HG02623 (cell line): ENCODE measurements around the gene GPR31.

ENCODE experiments used
- ATAC-seq: cut with Tn5 transposase; IDR thresholded peaks from one replicate; pipeline ENCODE4 v1.9.1; 2021; ENCODE audit warnings: moderate library complexity; ENCODE audit not compliant: unreplicated experiment

GPR31 gene

DNA sequence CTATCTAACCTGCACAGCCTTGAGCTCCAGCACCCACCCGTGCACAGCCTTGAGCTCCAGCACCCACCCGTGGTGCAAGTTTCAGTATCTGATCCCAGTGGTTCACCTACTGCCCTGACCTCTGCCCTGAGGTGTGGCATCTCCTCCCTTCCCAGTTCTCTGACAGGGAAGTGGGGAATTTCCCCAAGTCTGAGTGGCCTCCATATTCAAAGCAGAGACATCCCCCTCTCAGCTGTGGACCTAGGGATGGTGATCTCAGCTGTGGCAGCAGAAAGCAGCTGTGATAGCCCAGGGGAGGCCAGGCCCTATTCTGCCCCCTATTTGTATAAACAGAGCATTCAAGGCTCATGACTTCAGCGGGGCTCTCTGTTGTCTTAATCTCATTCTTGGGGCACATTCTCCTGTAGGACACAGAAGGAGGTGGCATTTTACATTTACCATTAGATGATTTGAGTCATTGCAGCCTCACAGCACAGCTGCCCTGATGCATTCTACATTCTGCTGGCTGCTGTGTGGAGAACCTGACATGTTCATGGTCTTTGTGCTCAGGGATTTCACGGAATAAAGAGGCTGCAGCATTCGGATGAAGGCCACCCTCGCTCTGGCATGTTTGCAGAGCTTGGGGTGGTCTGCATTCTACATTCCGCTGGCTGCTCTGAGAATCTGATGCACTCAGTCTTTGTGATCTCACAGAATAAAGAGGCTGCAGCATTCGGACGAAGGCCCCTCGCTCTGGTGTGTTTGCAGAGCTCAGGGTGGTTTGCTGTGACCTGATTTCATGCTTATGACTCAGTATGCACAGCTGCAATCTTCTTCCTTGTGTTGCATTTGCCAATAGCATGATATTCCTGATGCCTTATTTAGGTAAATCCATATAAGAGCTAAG lies 16.9 kb downstream of the GPR31 start:
- no peak for ATAC-seq

DNA sequence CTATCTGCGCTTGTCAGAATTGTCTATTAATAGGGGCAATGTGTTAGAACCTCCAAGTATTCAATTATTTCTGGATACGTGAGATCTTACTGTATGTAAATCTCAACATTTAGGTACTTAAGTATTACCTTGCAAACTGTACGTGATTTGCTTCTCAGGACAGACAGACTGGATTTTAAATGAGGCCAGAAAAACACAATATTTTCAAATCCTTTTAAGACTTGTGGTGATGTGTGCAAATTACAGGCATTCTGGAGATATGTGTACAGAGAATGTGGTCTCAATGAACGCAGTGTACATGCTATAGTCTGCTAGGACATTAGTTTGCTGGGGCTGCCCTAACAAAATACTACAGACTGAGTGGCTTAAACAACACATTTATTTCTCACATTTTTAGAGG lies 18.0 kb downstream of the GPR31 start:
- no peak for ATAC-seq

DNA sequence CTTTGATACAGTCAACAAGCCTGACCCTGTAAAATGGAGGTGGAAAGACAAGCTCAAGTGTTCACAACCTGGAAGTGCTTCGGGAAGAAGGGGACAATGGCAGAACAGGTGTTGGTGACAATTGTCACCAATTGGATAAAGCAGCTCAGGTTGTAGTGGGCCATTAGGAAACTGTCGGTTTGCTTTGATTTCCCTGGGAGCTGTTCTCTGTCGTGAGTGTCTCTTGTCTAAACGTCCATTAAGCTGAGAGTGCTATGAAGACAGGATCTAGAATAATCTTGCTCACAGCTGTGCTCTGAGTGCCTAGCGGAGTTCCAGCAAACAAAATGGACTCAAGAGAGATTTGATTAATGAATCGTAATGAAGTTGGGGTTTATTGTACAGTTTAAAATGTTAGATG lies 19.9 kb downstream of the GPR31 start:
- ATAC-seq = no peak

DNA sequence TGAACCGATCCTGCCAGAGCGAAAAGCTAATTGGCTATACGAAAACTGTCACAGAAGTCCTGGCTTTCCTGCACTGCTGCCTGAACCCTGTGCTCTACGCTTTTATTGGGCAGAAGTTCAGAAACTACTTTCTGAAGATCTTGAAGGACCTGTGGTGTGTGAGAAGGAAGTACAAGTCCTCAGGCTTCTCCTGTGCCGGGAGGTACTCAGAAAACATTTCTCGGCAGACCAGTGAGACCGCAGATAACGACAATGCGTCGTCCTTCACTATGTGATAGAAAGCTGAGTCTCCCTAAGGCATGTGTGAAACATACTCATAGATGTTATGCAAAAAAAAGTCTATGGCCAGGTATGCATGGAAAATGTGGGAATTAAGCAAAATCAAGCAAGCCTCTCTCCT lies 20.7 kb downstream of the GPR31 start:
- no peak for ATAC-seq

DNA sequence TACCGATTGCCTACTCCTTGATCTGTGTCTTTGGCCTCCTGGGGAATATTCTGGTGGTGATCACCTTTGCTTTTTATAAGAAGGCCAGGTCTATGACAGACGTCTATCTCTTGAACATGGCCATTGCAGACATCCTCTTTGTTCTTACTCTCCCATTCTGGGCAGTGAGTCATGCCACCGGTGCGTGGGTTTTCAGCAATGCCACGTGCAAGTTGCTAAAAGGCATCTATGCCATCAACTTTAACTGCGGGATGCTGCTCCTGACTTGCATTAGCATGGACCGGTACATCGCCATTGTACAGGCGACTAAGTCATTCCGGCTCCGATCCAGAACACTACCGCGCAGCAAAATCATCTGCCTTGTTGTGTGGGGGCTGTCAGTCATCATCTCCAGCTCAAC lies 21.4 kb downstream of the GPR31 start:
- no peak for ATAC-seq

DNA sequence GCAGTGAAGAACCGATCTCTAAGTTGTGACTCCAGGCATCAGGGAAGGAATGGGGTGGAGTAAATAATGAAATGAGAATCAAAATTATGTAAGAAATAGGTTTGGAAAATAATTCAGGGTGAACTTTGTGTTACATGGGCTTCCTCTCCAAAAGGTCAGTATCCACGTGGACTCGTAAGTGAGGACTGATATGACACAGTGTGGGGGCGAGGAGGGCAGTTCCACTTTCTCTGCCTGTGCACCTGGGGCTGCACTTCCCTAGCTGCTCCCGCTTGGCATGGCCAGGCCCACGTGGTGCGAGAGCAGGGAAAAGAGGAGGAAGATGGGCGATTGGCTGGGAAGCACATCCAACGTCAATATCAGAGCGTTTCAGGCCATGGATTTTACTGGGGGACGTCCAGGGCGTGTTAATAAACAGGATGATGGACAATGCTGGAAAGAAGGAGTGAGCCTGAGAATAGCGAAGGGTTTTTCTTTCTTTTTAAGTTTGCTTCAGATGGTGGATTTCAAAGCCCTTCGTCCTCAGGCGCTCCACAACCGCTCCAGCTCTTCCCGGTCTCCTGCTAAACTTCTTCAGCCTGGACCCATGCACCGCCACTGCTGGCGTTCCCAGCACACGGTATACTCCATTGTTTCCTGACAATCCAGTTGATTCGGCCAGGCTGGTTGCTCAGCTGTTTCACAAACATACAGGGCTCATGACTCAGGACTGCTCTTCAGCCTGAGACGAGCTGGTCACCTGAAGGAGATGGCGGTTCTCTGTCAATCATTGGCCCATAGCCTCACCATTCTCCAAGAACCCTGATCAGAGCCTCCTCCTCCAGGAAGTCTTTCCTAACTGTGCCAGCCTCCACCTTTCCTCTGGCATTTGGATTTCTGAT lies 23.1 kb downstream of the GPR31 start:
- no peak for ATAC-seq

DNA sequence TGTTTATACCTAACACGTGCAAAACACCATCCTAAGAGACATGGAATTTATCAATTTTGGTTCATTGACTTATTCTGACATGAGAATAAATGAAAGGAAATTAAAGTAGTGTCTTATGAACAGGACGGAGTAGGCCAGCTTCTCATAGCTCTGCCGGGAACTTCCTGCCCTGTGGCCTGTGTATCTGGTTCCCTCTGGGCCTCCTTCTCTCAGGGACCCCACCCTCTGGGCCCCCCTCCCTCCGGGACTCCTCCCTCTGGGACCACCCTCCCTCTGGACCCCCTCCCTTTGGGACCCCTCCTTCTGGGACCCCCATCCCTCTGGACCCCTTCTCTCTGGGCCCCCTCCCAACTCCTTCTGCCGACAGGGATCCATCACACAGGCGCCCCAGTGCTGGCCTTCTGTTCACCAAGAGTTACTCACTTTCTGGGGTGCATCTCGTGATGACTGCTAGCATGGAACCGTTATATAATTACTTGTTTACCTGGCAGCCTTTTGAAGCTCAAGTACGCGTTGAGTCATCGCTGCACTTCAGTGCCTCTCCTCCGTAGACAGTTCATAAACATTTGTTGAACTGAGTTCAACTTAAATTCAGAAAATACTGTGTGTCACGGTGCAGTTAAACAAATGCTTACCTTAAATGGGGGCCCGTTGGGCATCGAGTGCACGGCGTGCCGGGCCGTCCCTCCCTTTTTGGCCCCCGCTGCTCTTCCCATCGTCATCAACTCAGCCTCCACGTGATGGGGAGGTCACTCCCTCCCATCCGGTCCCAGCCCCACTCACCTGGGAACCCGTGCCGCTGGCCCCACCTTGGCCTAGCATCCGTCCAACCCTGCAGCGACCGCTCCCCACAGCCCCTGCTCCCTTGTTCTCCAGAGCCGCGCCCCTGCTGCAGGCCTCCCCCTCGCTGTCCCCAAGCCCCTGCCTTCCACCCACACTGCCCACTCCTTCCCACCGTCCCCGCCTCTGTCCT lies 26.8 kb downstream of the GPR31 start:
- ATAC-seq = no peak

DNA sequence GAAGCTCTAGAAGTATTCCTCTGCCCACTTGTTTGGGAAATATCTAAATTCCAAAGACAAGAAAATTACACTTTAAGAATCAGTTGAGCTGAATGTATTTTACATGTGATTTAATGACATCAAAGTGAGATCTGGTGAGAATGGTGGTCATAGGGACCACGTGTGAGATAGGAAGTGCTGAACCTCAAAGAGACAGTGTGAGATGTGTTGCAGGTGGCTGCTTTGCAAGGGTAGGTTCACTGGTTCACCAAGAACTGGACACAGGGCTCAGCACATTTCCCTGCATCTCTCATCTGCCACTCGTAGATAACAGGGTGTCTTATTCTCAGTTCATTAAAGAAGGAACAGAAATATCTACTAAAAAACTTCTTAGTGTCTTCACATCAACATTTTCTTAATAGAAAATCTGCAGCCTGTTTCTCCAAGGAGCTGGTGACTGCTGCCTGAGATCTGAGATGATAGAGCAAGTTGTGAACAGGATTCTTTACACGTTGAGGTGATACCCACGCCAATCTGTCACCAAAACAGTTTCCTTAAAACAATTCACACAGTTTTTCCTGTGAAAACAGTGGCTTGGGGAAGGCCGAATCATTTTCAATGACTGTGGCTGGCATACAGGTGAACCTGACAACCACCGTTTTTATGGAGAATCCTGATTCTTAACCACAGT lies 27.6 kb downstream of the GPR31 start:
- ATAC-seq = peak; percentile 58

DNA sequence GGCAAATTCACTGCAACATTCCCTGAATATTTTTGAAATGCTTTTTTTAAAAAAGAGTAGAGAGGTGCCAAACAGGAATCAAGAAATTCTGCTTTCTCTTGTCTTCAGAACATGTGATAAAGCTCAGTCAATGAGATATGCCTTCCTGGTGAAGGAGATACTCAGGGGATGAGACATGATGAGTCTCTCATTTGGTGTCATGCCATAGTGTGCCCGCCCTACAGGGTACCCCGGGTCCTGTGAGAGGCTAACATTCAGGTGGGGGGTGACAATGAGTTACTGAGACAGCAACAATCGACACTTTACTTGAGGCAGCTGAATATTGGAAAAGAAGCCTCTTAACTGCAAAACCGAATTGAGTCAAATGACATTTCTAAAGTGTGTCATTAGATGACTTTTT lies 28.2 kb downstream of the GPR31 start:
- ATAC-seq = no peak

DNA sequence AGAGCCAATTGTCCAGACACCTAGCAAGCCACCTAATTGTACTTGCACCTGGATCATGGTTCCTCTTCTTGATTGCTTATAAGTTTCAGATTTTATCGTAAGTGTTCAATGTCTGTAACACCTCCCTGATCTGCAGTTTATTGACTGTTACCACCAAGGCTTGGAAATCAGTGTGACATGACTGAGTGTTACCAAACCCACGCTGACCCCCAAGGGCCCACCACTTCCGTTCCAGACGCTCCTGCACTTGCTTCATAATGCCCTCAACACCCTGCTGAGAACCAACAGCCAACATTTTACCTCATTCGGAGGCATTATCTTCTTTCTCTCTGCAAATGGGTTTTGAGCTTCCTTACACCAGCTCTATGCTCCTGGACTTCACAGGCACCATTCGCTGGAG lies 28.6 kb downstream of the GPR31 start:
- ATAC-seq = no peak

DNA sequence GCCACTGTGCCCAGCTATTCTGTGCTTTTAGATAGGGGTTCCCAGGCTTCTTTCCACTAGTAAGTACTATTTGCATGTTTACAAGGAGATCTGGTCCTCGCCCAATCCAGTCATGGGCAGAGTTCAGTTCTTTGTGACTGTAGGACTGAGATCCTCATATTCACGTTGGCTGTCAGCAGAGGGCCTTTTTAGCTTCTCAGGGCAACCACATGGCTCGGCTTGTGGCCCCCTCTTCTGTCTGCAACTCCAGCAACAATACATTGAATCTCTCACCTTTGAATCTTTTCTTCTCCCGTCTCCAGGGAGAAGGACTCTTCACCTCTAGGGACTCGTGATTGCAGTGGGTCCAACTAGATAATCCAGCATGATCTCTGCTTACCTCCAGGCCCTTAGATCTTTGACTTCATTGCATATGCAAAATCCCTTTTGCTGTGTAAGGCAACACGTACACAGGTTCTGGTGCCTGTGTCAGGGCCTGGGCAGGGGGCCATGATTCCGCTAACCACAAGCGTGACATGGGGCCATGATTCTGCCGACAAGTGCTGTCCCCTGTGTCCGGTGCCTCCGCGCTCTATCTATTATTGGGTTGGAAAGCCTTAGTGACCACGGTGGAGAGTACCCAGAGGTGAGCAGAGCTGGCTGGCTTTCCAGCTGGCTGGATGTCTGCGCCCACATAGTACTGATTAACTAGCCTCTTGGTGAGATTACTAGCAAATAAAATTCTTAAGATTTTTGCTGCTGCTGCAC lies 29.8 kb downstream of the GPR31 start:
- ATAC-seq = no peak

DNA sequence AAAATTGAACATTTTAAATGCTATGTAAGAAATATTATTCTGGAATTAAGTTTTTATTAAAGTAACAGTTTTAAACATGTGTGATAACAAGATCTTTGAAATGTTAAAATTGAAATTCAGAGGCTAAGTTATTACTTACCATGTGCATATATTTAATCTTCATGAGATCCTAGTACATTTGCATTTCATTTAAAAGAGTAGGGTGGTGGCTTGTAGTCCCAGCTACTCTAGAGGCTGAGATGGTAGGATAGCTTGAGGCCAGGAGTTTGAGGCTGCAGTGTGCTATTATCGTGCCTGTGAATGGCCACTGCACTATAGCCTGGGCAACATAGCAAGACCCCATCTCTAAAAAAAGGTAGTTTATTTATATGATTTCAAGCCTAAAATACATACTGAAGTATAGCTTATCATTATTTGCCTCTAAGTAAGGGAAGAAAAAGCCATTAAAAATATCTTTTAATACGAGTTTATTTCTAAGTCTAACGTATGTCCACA lies 31.9 kb downstream of the GPR31 start:
- ATAC-seq = no peak

DNA sequence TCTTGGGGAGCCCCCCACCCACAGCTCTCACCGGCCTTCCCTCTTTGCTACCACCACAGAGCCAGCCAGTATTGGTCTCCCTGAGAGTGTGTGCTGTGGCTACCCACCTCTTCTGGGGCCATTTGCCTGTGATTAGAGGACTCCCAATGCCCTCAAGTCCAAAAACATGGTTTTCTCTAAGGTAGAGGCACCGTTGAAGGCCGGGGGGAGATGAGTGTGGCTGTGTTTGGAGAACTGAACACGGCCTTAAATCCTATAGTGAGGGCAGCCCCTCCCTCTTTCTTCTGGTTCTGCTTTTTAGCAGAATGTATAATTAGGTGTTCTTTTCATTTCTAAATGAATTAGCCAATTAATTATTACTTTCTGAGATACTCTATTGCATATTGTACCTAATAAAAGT lies 32.4 kb downstream of the GPR31 start:
- no peak for ATAC-seq

DNA sequence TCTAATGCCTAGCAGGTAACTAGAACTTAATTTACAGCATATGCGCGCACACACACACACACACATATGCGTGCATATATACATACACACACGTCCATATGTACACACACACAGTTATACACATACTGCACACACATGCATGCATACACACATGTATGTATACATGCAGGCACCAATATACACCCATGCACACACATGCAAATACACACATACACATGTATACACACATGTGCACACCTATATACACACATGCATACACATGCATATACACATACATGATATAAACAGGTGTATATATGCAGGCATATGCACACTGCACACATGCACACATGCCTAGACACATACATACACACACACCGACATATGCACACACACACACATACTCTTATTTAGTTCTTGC lies 33.0 kb downstream of the GPR31 start:
- no peak for ATAC-seq

DNA sequence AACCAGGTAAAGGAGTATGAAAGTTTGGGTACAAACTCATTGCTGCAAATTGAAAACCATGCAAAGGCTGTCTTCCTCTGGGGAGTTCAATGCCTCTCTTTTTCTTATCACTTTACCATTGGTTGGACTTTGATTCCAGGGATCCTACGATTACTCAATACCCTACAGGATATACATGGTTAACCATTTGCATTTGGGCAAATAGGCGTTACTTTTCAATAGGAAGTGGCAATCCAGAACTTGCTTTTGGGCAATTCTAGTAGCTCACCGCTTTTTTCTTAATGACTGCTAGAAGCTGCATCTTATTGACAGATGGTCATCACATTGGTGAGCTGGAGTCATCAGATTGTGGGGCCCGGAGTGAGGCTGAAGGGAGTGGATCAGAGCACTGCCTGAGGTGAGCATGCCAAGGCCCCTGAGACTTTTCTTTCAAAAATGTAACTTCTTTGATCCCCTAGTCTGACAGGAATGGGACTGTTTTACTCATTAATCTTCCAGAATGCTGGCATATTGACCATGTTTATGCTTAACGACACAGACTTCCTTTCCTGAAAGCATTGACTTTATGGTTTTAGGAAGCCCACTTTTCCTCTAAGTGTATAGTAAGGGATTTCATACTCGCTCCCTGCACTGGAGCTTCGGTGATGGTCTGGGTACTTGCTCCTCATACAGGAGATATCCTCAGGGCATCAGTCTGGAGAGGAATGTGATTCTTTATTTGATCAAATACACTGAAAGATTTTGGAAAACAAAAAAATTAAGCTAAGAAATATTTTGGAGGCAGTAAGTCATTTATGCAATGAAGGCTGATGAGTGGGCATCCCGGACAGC lies 34.7 kb downstream of the GPR31 start, which contains the start of gene CCR6:
TSS of gene CCR6 (plus strand) at position 270 of the 831 bp plus-strand sequence. CDS start 13,039 bp downstream, outside the sequence.
- no peak for ATAC-seq

DNA sequence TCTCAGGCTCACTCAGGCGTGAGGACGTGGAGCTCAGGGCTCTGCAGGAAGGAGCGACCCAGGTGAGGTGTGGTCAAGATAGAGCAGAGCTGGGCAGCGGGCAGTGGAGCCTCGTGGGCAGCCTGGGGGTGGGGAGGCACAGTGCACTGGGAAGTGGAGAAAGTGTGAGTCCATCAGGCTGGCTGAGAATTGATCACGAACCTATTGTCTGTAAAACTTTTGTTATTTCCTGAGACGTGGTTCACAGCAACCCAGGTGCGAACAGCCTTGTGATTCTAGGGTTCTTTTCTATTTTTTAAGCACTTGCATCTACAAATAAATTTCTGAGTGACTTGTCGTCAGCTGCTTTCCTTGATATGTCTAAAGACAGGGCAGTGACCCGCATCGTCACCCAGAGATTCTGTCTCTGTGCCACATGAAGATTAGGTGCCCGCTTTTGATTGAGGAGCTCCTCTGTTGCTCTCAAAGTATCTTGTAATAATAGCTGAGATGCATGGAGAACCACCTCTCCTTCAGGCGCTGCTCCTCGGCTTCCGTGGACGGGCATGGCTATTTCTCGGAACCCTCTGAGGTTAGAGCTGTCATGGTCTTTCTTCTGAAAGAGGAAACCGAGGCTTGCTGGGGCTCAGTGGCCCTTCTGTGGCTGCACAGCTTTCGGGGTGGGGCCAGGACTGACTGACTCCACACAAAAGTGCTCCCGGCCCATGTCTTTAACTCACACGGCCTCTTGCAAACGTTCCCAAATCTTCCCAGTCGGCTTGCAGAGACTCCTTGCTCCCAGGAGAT lies 35.5 kb downstream of the GPR31 start:
- no peak for ATAC-seq

DNA sequence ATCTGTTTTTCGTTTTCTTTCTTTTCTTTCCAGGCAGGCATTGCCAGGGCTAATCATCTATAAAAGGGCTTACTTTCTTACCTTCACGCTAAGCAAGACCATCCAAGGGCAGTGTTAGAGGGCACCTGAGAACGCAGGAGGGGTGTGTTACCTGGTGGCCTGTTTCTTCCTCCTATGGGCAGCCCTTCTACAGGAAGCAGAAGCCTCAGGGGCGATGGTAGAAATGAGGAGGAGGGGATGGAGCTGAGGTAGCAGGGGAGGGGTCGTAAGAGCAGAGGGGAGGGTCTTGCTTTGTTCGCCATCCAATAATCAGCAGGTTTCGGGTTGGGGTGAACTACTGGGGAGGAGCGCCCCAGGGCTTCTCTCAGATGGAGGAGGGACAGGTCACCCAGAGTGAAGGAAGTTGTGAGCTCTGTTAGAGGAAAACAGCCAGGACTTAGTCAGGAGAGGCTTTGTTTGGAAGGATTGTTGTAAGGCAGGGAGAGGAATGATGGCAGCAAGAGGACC lies 36.4 kb downstream of the GPR31 start:
- no peak for ATAC-seq

DNA sequence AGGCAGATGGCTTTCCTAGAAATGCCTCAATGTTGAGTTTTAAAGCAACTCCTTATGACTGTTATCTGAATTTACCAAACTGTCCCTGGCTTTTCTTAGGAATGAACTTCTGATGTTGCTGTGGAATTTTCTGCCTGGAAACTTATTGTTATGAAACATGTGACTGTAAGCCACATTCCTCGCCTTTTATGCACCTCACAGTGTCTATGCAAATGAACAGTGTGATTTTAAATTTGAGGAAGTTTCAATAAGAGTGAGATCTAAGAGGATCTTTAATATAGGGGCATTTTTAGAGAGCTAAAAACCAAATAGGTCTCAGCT lies 37.2 kb downstream of the GPR31 start:
- no peak for ATAC-seq
